ENCODE data around the gene CASQ1. TPM values are rescaled to one million over a fixed set of nuclear protein-coding genes. Genes with fewer than 3 reads are reported as not detected.

The CASQ1 gene
- total and polyA plus RNA-seq, 9 of the 15 experiments (the other 6 are each of a cell fraction or from before 2014, with no cell fraction given), result not detected

GRCh38 chr1:160149233-160149632 is 41.1 kb upstream of the CASQ1 start:
- H3K9me3 ChIP-seq (replicated peaks; ENCODE audit: control insufficient read depth, insufficient read depth, low read depth, low read length), result no peaks in the 10 kb centered on the region
- no peaks in the 10 kb centered on the region for H3K79me2 ChIP-seq (ENCODE audit: control insufficient read depth, insufficient read depth, low read length)
- H4K20me1 ChIP-seq (replicated peaks; ENCODE audit: control insufficient read depth, insufficient read depth, low read length), result no peaks in the 10 kb centered on the region
- in situ Hi-C loops (cut with MboI), result no loop called here
- H3K36me3 ChIP-seq (ENCODE audit: control insufficient read depth, insufficient read depth, low read length), result no peaks in the 10 kb centered on the region
- H3K9me1 ChIP-seq (ENCODE audit: control insufficient read depth, insufficient read depth, low read length), result no peaks in the 10 kb centered on the region
- TF ChIP-seq SNIP1 (IDR thresholded peaks at IDR 0.05; ENCODE audit: low read depth) (no peak), ZNF512 (tag; IDR thresholded peaks at IDR 0.05) (0 out of 2 replicates have a peak, but pooled peaks have one; percentile 0), FOXP1 (CRISPR knock-in tag; IDR thresholded peaks at IDR 0.05) (no peak)
- H2AFZ ChIP-seq (ENCODE audit: low read depth, low read length), result no peak overlapping the region
- intact Hi-C loops (cut with micrococcal nuclease), result no loop called here
- ChIA-PET POLR2A (no interaction called here), CTCF (ENCODE audit: low intra/inter-chr PET ratio) (interaction anchor here (0.6 kb wide), 1 partner anchor 1992 kb away, joined by 4 read pairs; no protein-coding TSS in a partner anchor)
- no TSS peak for BruUV-seq (replicated peaks)
- no peak for FAIRE-seq
- no peak for ATAC-seq
- H3K9ac ChIP-seq (ENCODE audit: insufficient read depth in 1 of 2, low read depth in 2 of 2, low read length in 2 of 2), result no peak overlapping the region
- H3K4me3 ChIP-seq, result no peak overlapping the region
- no peak overlapping the region for H3K4me2 ChIP-seq (ENCODE audit: insufficient read depth, low read length)
- no peak overlapping the region for H3K27ac ChIP-seq (ENCODE audit: extremely low read depth, low read depth, low read length)
- H3K4me1 ChIP-seq (replicated peaks in 1 of 2; ENCODE audit: control insufficient read depth in 2 of 2, insufficient read depth in 2 of 2, low read length in 2 of 2), result no peaks in the 10 kb centered on the region
- H3K27me3 ChIP-seq (ENCODE audit: control insufficient read depth in 2 of 2, insufficient read depth in 2 of 2, low read length in 2 of 2), result peaks cover 12 to 27% of the 10 kb centered on the region in 2 experiments; a peak in 3 of 5 replicates
- DNase-seq (ENCODE audit: extremely low read depth in 1 of 4, low spot score in 3 of 4), result no peak

- BruUV-seq (replicated peaks), result no TSS peak
- TF ChIP-seq MCM5 (IDR thresholded peaks at IDR 0.05; ENCODE audit: low read depth) (no peak), SMARCA5 (IDR thresholded peaks at IDR 0.05) (no peak), ZNF212 (CRISPR knock-in tag; IDR thresholded peaks at IDR 0.05) (no peak), TBP (optimal IDR thresholded peaks at IDR 0.05; ENCODE audit: low read depth, low read length) (no peak), ID3 (CRISPR knock-in tag; IDR thresholded peaks at IDR 0.05) (no peak), ID3 (tag; IDR thresholded peaks at IDR 0.05) (no peak), FOXJ3 (CRISPR knock-in tag; IDR thresholded peaks at IDR 0.05) (no peak), SMAD2 (IDR thresholded peaks at IDR 0.05; ENCODE audit: low read depth, low read length) (no peak), ATF3 (IDR thresholded peaks at IDR 0.05) (peak; percentile 18; the same call in 1 of the 2 replicates), ATF3 (CRISPR knock-in tag; conservative IDR thresholded peaks at IDR 0.05) (no peak), CEBPG (CRISPR knock-in tag; IDR thresholded peaks at IDR 0.05) (no peak), CEBPG (tag; conservative IDR thresholded peaks at IDR 0.05 in 1 of 2, IDR thresholded peaks at IDR 0.05 in 1 of 2) (peak; percentile 52 to 73)
- Histone ChIP-seq H3K4me1 (replicated peaks in 1 of 2; ENCODE audit: control insufficient read depth in 2 of 2, insufficient read depth in 2 of 2, low read length in 2 of 2) (no peaks in the 10 kb centered on the region), H2AFZ (ENCODE audit: low read depth, low read length) (no peak overlapping the region), H3K27ac (ENCODE audit: extremely low read depth, low read depth, low read length) (no peak overlapping the region), H3K9ac (ENCODE audit: insufficient read depth in 1 of 2, low read depth in 2 of 2, low read length in 2 of 2) (no peak overlapping the region), H3K9me3 (replicated peaks; ENCODE audit: control insufficient read depth, insufficient read depth, low read depth, low read length) (no peaks in the 10 kb centered on the region), H3K36me3 (ENCODE audit: control insufficient read depth, insufficient read depth, low read length) (no peaks in the 10 kb centered on the region), H3K4me3 (no peak overlapping the region), H3K79me2 (ENCODE audit: control insufficient read depth, insufficient read depth, low read length) (no peaks in the 10 kb centered on the region), H3K4me2 (ENCODE audit: insufficient read depth, low read length) (no peak overlapping the region), H4K20me1 (replicated peaks; ENCODE audit: control insufficient read depth, insufficient read depth, low read length) (no peaks in the 10 kb centered on the region), H3K9me1 (ENCODE audit: control insufficient read depth, insufficient read depth, low read length) (no peaks in the 10 kb centered on the region), H3K27me3 (ENCODE audit: control insufficient read depth in 2 of 2, insufficient read depth in 2 of 2, low read length in 2 of 2) (peaks cover 12 to 27% of the 10 kb centered on the region in 2 experiments; a peak in 3 of 5 replicates)
- in situ Hi-C loops (cut with MboI), result no loop called here
- FAIRE-seq, result no peak
- DNase-seq (ENCODE audit: extremely low read depth in 1 of 4, low spot score in 3 of 4), result no peak
- POLR2A ChIA-PET, result no interaction called here
- intact Hi-C loops (cut with micrococcal nuclease), result no loop called here
- no peak for ATAC-seq
- 5% methylated on average over 2 of the region's 2 CpGs for WGBS (ENCODE audit: insufficient coverage, low coverage, missing lambda C conversion rate)
- CTCF ChIA-PET (ENCODE audit: low intra/inter-chr PET ratio), result no interaction called here
These were observed 40.7 kb upstream of the CASQ1 start for GRCh38 chr1:160149716-160150115.

All from K562 (cell line).